ENCODE results near the gene CENPP.

GRCh38 chr9:92603100-92603499, 277.3 kb downstream of the CENPP start:
- TF ChIP-seq CTCF (IDR thresholded peaks at IDR 0.05), result no peak
- no peak for TF ChIP-seq POLR2A (IDR thresholded peaks at IDR 0.05)

All from body of pancreas (tissue), 4 donors.